IPS-18c (cell line): ENCODE results near the gene PIAS4.

ENCODE experiments used
- H3K4me3 ChIP-seq: 2 replicates; pipeline ENCODE4 v1.7.0; 2013; ENCODE audit warnings: low read depth, mild to moderate bottlenecking, low read length, moderate library complexity; ENCODE audit not compliant: insufficient read depth
- H3K9me3 ChIP-seq: one replicate; pipeline ENCODE4 v1.6.1; 2013; ENCODE audit warnings: mild to moderate bottlenecking, low read length, moderate library complexity; ENCODE audit not compliant: control insufficient read depth, insufficient read depth

The PIAS4 gene

DNA sequence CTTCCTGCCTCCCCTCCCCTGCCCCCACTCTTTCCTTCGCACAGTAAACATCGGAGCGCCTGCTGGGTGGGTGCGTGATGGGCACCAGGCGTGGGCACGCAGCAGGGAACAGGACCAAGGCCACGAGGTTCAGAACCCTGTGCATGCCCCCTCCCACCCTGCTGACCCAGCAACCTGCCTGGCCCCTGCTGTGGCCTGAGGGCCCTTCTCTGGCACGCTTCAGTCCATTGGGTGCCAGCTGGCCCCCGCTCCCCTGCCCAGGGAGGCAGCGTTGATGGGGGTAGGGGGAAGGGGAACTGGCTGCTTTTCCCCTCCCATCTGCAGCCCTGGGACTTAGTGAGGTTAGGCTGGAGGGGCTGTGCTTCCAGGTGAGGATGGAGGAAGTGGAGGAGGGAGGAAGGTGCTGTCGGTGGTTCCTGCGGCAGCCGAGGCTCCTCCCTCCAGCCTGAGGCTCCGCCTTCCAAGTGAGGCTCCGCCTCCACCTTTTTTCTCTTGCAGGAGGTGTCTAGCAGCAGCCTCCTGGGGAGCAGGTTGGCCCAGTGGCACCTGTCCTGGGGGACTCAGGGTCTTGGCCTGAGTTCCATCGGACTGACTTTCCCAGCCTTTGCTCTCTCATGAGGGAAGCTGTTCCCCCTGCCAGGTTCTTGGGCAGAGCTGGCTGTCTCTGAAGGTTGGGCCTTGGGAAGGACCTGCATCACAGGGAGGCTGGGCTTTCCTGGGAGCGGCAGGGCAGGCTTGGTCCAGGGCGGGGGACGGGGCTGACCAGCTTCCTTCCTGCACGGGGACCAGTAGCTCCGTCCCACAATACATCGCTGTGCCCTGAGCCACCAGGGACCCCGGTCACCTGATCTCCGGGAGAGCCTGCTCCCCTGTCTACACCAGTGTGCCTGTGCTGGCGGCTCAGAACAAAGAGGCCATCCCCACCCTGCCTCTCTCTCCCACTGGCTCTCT lies 7.3 kb downstream of the PIAS4 start:
- Histone ChIP-seq H3K4me3 (no peak overlapping the region), H3K9me3 (no peaks in the 10 kb centered on the region)

DNA sequence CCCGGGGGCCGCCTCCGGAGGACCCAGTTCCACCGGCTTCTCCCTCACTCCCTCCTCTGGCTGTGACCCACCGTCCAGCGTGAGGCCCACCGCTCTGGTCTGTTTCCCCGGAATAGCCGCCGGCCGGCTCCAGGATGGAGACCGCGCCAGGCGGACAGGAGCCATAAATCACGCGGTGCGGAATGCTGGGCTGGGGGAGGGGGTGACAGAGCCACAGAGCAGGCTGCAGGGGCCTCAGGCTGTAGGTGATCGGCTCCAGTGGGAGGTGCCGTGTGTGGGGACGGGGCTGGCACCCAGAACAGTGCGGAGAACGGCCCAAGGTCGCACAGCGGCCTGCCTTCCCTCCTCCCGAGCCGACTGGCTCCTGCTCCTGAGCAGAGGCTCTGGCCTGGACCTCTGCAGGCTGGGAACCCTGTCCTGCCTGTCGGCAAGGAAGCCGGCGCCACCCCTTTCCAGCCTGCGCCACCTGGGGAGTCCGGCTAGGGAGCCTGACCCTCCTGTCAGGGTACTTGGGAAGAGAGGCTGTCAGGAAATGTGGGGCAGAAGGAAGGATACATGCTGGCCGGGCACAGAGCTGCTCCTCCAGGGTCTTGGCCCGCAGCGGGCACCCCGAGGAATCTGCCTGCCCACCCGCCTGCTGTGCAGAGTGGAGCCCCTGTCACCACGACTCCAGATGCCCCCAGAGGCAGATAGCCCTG lies 8.3 kb downstream of the PIAS4 start:
- no peak overlapping the region for H3K4me3 ChIP-seq
- H3K9me3 ChIP-seq, result no peaks in the 10 kb centered on the region

DNA sequence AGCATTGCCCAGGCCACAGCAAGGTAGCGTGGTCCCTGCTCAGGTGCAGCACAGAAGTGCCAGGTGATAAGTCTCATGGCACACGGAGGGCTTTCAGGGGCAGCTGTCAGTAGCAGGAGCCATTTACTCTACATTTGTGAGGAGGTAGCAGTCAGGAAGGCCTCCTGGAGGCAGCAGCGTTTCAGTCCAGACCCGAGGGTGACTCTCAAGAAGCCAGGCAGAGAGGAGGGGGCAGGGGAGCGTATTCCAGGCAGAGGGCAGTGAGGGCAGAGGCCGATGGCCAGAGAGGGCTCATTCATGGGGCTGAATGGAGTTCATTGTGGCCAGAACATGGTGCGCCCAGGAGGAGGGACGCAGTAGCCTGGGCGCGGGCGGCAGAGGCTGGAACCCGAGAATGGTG lies 8.9 kb downstream of the PIAS4 start:
- Histone ChIP-seq H3K9me3 (no peaks in the 10 kb centered on the region), H3K4me3 (no peak overlapping the region)

DNA sequence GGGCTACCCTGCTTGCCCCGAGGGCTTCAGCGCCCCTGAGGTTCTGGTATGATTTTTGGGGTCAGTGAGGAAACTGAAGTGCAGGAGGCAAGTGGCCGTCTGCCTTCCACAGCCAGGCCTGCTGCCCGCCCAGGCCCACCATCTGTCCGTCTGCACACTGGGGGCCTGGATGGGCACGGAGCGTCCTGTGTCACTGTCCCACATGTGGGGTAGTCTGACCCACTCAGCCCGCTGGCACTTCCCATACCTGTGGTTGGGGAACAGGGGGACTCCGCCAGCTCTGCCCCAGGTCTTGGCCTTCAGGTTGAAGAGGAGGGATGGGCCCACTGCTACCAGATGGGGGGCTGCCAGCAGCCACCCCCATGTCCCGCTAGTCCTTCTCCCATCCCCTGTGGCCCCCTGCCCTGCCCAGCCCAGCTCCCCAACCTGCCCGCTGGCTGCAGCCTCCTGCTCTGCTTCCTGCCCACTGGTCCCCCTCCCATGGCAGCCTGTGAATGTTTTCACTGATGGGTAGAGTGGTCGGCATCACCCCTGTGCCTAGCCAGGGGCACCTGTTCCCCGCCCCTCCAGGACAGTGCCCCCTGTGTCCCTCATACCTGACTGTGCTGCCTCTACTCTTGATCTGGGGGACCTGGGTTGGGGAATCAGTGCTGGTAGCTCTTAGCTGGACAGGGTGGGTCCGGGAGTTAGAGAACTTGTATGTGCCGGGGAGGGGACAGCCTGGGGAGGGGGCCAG lies 9.5 kb downstream of the PIAS4 start:
- Histone ChIP-seq H3K9me3 (no peaks in the 10 kb centered on the region), H3K4me3 (no peak overlapping the region)

DNA sequence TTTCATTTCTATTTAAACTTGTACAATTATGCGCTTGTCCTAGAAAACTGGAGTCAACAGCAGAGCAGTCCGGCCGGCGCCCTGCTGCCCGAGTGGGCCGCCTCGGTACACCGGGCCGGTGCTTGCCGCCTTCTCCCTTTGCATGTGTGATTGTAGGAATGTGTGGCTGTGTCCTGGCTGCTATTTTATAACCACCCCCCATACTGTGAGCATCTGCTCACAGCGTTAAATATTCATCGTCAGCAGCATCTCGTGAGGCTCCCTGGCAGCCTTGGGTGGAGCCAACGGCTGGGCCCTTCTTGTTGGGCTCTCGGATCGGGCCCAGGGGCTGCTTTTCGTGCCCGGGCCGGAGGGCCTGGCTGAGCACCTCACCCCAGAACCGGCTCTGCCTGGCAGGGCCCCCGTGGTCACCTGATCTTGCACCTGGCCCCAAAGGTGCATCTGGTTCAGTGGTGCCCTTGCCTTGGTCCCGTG lies 10.6 kb downstream of the PIAS4 start:
- Histone ChIP-seq H3K4me3 (no peak overlapping the region), H3K9me3 (no peaks in the 10 kb centered on the region)

DNA sequence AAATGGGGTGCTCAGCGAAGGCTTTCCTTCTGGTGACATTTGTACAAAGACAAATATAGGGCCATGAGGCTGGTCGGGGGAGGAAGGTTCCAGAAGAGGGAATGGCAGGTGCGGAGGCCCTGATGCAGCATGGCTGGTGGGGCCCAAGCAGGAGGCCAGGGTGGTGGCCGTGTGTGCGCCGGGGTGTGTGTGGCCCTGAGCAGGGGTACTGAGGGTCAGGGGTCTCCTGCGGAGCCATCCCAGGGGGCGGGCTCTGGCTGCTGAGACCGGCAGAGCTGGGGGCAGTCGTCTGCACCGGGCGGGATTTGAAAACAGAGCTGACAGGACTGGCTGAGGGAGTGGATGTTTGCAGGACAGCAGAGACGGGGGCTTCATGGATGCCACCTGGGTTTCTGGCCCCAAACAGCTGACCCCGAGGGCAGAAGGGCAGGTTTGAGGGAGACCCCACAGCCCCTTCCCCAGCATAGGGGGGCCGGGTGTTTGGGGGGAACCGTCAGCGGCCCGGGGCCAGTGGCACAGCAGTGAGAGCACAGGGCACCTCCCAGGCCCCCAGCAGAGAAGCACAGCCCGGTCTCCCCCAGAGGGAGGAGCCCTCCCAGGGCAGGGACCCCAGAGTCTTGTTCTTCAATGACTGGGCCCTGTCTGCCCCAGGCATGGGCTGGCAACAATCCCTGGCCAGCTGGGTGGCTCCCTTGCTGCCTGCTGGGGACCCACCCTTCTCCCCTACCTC lies 11.4 kb downstream of the PIAS4 start:
- Histone ChIP-seq H3K4me3 (no peak overlapping the region), H3K9me3 (no peaks in the 10 kb centered on the region)

DNA sequence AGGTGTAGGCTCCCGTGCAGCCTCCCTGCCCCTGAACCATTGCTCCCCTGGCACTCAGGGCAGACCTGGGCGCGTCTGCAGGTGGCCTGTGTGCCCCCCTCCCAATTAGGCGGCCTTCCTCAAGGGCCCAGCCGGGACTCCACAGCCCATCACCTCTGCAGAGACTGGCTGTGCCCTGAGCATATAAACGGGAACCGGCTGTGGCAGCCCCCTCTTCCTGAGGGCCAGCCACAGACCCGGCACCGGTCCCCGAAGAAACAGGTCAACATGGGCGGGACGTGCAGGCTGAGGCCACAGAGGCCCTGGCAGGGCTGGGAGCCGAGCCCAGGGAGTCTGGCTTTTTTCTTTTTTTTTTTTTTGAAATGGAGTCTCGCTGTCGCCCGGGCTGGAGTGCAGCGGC lies 12.0 kb downstream of the PIAS4 start:
- no peaks in the 10 kb centered on the region for H3K9me3 ChIP-seq
- no peak overlapping the region for H3K4me3 ChIP-seq

DNA sequence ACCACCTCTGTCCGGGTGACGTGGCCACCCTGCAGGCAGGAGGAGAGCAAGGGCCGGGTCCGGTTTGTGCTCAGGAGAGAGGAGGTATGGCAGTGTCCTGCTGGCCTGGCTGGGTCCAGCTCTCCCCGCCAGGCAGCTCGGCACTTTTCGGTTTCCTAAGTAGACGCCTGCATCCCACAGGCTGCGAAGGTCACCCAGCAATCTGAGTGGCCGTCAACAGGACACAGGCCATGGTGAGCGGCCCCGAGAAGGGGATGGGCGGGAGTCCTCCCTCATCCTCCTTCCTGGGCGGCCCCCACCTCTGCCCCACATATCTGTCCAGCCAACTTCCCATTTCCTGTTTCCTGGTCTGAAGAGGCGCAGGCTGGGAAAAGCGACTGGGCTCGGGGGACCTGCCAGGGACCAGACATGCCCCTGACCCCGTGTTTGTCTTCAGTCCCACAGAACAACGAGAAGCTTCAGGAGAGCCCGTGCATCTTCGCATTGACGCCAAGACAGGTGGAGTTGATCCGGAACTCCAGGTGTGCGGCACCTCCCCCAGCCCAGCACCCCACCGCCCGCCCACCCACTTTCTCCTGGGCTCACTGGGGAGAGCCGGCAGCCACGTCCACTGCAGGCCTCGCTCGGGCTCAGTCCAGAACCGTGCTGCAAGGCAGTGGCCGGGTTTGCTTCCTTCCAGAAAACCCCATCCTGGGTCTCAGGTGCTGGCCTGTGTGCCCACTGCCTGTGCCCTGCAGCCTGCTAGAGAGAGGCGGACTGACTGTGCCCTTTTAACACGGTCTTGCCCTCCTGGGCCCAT lies 16.3 kb downstream of the PIAS4 start:
- Histone ChIP-seq H3K4me3 (no peak overlapping the region), H3K9me3 (no peaks in the 10 kb centered on the region)

DNA sequence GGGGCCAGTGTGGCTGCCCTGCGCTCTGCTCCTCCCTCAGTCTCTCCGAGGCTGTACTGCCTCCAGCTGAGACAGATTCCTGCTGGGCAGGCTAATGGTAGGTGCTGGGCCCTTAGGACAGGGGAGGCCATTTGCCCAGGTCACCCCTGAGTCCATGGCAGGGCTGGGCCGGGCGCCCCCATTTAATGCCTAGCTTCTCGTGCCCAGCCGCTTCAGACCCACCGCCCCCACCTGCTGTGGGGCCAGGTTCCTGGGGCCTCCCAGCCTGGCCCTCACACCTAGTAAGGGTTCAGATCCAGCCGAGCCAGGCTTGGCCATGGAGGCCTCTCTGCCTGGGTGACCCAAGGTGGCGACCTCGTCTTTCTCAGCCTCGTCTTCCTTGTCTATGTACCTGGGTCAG lies 17.8 kb downstream of the PIAS4 start:
- Histone ChIP-seq H3K9me3 (no peaks in the 10 kb centered on the region), H3K4me3 (no peak overlapping the region)

DNA sequence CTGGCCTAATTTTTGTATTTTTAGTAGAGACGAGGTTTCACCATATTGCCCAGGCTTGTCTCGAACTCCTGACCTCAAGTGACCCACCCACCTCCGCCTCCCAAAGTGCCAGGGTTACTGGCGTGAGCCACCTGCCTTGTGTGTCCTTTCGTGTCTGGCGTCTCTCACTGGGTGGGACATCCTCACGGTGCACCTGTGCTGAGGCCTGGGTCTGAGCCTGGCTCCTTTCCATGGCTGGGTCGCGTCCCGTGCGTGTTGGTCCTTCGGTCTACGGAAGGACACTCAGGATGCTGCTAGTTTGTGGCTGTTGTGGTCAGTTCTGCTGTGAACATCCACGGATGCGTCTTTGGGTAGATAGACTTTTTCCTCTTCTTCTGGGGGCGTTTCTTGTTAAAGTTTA lies 19.6 kb downstream of the PIAS4 start:
- Histone ChIP-seq H3K9me3 (no peaks in the 10 kb centered on the region), H3K4me3 (no peak overlapping the region)

DNA sequence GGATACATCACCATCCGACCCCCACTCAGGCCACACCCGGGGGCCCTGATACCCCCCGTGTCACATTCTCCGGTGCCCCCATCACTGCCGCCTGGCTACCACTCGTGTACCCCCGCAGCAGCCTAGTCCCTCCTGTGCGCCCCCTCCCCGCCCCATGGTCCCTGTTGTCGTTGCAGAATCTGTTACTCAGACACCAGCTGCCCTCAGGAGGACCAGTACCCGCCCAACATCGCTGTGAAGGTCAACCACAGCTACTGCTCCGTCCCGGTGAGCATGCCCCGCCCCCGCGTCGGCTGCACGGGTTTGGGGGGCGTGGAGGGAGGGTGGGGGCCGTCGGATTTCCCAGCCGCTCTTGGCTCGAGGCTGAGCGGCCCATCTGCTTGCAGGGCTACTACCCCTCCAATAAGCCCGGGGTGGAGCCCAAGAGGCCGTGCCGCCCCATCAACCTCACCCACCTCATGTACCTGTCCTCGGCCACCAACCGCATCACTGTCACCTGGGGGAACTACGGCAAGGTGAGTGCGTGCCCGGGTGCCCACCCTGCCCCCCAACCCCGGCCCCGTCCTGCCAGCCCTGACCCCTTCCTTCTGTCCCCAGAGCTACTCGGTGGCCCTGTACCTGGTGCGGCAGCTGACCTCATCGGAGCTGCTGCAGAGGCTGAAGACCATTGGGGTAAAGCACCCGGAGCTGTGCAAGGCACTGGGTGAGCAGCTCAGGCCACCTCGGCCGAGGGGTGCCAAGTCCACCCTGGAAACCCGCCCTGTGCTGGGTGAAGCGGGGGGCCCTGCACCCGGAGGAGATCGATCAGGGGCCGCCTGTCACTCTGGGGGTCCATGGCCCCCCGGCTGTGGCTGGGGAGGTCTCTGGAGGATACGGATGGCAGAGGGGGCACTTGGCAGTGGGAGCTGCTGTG lies 21.1 kb downstream of the PIAS4 start:
- no peak overlapping the region for H3K4me3 ChIP-seq

DNA sequence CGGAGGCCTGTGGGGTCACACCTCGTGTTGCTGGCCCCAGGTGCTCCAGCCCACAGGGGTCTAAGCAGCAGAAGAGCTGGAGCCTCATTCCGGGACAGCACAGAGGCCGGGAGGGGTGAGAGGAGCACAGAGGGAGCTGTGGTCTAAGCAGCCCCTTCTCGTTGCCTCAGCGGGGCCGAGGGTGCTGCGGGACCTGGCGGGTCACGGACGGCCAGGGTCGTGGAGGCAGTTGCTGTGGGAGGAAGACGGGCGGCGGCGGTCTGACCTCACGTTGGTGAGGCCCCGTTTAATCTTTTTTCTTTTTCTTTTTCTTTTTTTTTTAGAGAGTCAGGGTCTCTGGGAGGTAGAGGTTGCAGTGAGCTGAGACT lies 21.7 kb downstream of the PIAS4 start:
- no peak overlapping the region for H3K4me3 ChIP-seq
- H3K9me3 ChIP-seq, result no peaks in the 10 kb centered on the region

More for the DNA sequence above, 21.1 kb downstream of the PIAS4 start:
- H3K9me3 ChIP-seq, result no peaks in the 10 kb centered on the region

DNA sequence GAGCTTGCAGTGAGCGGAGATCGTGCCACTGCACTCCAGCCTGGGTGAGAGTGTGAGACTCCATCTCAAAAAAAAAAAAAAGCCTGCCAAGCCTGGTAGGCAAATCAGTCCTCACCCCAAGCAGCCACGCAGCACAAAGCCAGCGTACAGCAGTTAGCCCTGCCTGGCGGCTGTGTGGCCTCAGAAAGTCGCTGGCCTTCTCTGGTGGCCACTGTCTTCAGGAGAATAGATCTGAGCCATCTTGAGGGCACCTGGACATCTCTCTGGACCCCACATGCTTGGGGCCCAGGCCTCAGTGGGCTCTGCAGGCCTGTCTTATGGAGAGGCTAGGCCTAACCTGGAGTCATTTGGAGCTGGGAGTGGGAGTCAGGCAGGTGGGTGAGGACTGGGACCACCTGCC lies 23.0 kb downstream of the PIAS4 start:
- Histone ChIP-seq H3K4me3 (no peak overlapping the region), H3K9me3 (peaks cover 1% of the 10 kb centered on the region)

DNA sequence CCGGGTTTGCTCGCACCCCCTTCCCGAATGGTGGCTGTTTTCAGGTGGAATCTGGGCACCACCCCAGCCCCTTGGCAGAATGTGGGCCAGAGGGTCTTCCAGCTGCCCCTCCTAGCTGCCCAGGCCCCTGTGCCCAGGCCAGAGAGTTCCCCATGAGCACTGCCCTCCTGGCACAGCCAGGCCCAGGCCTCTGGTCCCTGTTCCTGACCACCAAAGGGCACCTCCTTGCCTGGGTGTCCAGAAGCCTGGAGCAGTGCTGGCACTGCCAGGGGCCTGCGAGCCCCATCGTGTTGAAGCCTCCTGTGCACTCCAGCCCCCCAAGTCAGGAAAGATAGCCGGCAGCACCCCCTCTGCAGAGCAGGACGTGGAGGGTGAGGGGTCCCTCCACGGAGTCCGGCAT lies 23.4 kb downstream of the PIAS4 start:
- peaks cover 3% of the 10 kb centered on the region for H3K9me3 ChIP-seq
- H3K4me3 ChIP-seq, result no peak overlapping the region

DNA sequence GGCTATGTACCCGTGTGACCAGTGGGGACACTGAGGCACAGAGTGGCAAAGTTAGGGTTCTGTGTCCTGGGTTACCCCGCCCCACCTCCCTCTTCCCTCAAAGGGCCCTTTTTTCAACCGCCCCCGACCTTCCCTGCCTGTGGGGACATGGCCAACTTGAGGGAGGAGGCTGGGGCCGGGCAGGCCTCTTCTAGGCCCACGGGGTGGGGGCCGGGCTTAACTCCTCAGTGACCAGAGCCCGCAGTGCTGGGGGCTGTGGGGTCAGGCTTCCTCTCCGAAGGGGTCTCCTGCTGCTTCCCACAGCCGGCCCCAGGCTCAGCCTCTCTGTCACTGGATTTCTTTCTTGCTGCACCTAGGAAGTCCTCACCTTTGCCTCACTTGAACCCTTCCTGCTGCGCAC lies 23.9 kb downstream of the PIAS4 start:
- Histone ChIP-seq H3K4me3 (no peak overlapping the region), H3K9me3 (peaks cover 3% of the 10 kb centered on the region)

DNA sequence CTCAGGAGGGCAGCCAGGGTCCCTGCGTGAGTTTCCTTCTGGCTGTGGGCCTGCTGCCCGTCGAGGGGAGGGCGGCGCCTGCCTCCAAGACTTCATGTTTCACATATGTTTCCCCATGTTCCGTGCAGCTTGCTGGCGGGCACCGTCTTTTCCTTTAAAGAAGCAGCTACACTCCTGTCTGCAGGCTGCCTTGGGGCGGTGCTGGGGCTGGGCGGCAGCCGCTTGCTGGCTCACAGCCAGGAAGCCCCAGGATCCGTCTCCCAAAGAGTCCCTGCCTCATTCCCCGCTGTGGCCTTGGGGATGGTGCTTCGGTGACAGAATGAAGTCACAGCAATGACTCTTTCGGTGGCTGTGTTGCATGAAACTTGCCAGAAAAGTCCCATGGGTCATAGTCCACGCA lies 24.9 kb downstream of the PIAS4 start:
- H3K4me3 ChIP-seq, result no peak overlapping the region

More for the DNA sequence above, 24.9 kb downstream of the PIAS4 start:
- peaks cover 3% of the 10 kb centered on the region for H3K9me3 ChIP-seq
